NCI-H345 (cell line): Measurements from ENCODE around the gene POTEB3.
"Not testable (repeated sequence)": the region's sequence is repeated elsewhere in the genome, so short reads cannot be mapped to it uniquely, and the experiment has no call there.

ENCODE experiments used
- DNase-seq: peaks from one replicate; lab custom pipeline; 2025; lab: John Stamatoyannopoulos, UW

The POTEB3 gene

GRCh38 chr15:21440399-21440798 is at the start of gene POTEB3:
Gene POTEB3 (minus strand): TSS chr15:21440499. CDS start chr15:21440011, 488 bp downstream.
- DNase-seq, result not testable (repeated sequence)

GRCh38 chr15:21453683-21454082 is 13.4 kb upstream of the POTEB3 start:
- not testable (repeated sequence) for DNase-seq

GRCh38 chr15:21451920-21452563 is 11.7 kb upstream of the POTEB3 start:
- not testable (repeated sequence) for DNase-seq

GRCh38 chr15:21451487-21451886 is 11.2 kb upstream of the POTEB3 start:
- DNase-seq, result not testable (repeated sequence)

GRCh38 chr15:21407366-21407765 is 32.9 kb downstream of the POTEB3 start:
- not testable (repeated sequence) for DNase-seq

GRCh38 chr15:21401531-21401930 is 38.8 kb downstream of the POTEB3 start:
- not testable (repeated sequence) for DNase-seq

- DNase-seq, result not testable (repeated sequence)
Observed at GRCh38 chr15:21399111-21399510, 41.2 kb downstream of the POTEB3 start.

- not testable (repeated sequence) for DNase-seq
Observed at GRCh38 chr15:21398511-21398910, 41.8 kb downstream of the POTEB3 start.

GRCh38 chr15:21397656-21398055 is 42.6 kb downstream of the POTEB3 start:
- DNase-seq, result not testable (repeated sequence)

GRCh38 chr15:21397186-21397585 is 43.1 kb downstream of the POTEB3 start:
- not testable (repeated sequence) for DNase-seq

GRCh38 chr15:21385961-21386360 is 54.3 kb downstream of the POTEB3 start:
- not testable (repeated sequence) for DNase-seq

- DNase-seq, result not testable (repeated sequence)
Observed at GRCh38 chr15:21383866-21384485, 56.3 kb downstream of the POTEB3 start.

GRCh38 chr15:21373682-21374081 is 66.6 kb downstream of the POTEB3 start:
- not testable (repeated sequence) for DNase-seq

GRCh38 chr15:21369177-21369576 is 71.1 kb downstream of the POTEB3 start:
- DNase-seq, result not testable (repeated sequence)

- DNase-seq, result not testable (repeated sequence)
Observed at GRCh38 chr15:21368625-21369024, 71.7 kb downstream of the POTEB3 start.
